ENCODE measurements around the gene ARF1.

- TF ChIP-seq POLR2A (IDR thresholded peaks at IDR 0.05; ENCODE audit: extremely low read depth, insufficient read length), result no peak
- TF ChIP-seq CTCF (IDR thresholded peaks at IDR 0.05; ENCODE audit: low read depth, low read length), result no peak
- no peak for TF ChIP-seq MAX (IDR thresholded peaks at IDR 0.05; ENCODE audit: low read depth, low read length)
- no peak for TF ChIP-seq MYC (IDR thresholded peaks at IDR 0.05; ENCODE audit: low read depth, low read length)
Observed at GRCh38 chr1:228098323-228098931, 15.9 kb downstream of the ARF1 start.

Measured in NB4 (cell line).